Mesodermal cell (in vitro differentiated cells): Measurements from ENCODE around the gene PAX6.
A peak's percentile ranks its signal among the peaks of the same experiment; 100 is the strongest.

Experiments used
- H3K27ac ChIP-seq: 2 replicates; pipeline ENCODE4 v1.7.0; 2013; ENCODE audit warnings: mild to moderate bottlenecking, low read depth, low read length, moderate library complexity; ENCODE audit not compliant: severe bottlenecking
- H3K36me3 ChIP-seq: 2 replicates; pipeline ENCODE4 v1.7.1; 2013; ENCODE audit warnings: mild to moderate bottlenecking, low read length, moderate library complexity; ENCODE audit not compliant: control insufficient read depth, insufficient read depth
- H3K4me1 ChIP-seq: one replicate; pipeline ENCODE4 v1.7.1; 2013; ENCODE audit warnings: mild to moderate bottlenecking, low read length; ENCODE audit not compliant: insufficient read depth, control insufficient read depth, poor library complexity, severe bottlenecking
- H3K4me3 ChIP-seq: 2 replicates; pipeline ENCODE4 v1.7.0; 2013; ENCODE audit warnings: low read length, control low read depth, mild to moderate bottlenecking; ENCODE audit not compliant: insufficient read depth, poor library complexity, severe bottlenecking; ENCODE audit errors: extremely low read depth
- H3K9me3 ChIP-seq: 2 replicates; pipeline ENCODE4 v1.7.1; 2013; ENCODE audit warnings: mild to moderate bottlenecking, low read length, moderate library complexity; ENCODE audit not compliant: control insufficient read depth
- WGBS, 2 experiments: methylation state at CpG; one replicate each; pipeline ENCODE4 v1.1.5; 2013; ENCODE audit warnings: missing lambda C conversion rate in 2 of 2; ENCODE audit not compliant: insufficient coverage in 2 of 2; 5-methylcytosine and 5-hydroxymethylcytosine counted together

PAX6 gene

DNA sequence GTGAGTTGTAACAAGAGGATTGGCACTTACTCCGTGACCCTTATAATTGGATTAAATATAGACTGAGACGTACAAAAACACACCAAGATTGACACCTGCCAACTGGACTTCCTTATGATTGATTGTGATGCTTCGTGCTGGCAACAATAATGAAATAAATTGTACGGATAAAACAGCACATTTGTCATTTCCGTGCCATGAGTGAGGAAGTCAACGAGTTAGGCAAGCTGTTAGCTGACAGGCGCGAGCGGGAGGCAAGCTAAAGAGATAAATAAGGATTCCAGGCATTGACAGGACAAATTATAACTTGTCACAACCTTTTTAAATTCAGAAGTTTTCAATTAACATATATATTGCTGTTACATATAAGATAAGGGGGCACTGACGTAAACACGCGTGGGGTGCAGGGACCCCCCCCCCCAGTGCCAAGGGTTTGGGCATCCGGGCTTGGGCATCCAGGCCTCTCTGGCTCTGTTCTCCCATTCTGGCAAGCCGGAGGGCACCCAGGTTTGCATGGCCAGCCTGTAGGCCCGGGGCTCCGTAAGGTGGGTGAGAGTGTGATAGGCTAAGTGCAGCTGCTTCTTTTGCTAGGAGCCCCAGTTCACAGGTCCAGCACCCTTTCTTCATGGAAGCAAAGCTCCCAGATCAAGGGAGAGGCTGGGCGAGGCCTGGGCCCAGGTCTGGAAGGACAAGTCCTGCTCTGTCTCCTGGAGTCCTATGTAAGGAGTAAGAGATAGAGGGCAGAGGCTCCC, 11.2 kb upstream of the PAX6 start:
- Histone ChIP-seq H3K9me3 (no peaks in the 10 kb centered on the region), H3K4me1 (no peaks in the 10 kb centered on the region), H3K27ac (no peak overlapping the region), H3K4me3 (no peak overlapping the region), H3K36me3 (no peaks in the 10 kb centered on the region)
- whole genome bisulfite sequencing, 2 experiments, result 40 to 42% methylated on average over 9 to 10 of the region's 17 CpGs

DNA sequence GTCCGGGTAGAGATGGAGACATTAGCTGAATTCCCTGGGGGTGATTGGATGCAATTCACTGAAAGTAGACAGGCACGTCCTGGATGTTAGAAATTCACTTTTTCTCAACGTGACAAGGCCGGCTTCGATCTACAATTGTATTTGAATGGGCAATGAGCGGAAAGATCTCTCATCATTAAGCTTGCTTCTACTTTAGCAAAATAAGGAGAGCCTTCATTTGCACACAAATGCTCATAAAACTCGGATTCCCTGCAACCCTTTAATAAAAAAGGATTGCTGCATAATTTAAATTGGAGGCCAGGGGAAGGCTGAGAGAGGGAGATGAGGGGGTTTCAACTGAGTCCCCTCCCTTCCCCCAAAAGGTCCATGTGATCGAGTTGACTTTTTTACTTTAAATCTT, 10.6 kb upstream of the PAX6 start:
- no peak overlapping the region for H3K4me3 ChIP-seq
- no peaks in the 10 kb centered on the region for H3K36me3 ChIP-seq
- peaks cover 2% of the 10 kb centered on the region for H3K4me1 ChIP-seq
- no peaks in the 10 kb centered on the region for H3K9me3 ChIP-seq
- H3K27ac ChIP-seq, result no peak overlapping the region
- 0% methylated on average over 2 of the region's 8 CpGs; no CpG with 5 or more reads in 1 of the 2 experiments for WGBS, 2 experiments

DNA sequence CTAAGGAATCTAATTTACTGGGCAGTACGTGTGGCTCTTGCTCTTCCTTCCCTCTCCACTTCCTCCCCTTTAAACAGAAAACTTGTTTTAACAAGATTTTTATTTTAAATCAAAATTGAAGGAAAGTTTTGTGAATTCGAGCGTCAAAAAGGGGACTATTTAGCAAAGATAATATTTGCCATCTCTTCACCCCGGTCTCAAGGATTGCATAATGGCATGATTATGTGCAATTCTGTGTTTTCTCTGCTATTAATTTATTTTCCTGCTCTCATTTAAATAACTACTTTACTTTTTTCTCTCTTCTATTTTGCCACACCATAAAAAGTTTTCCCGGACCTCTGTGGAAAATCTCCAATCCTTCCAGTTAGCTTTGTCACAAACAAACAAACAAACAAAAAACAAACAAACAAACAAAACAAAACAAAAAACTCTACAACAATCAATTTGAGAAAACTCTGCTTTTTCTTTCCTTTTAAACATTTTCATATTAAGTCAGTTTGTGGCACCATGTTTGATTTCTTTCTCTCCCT, 10.2 kb upstream of the PAX6 start:
- no peak overlapping the region for H3K4me3 ChIP-seq
- H3K4me1 ChIP-seq, result peaks cover 4% of the 10 kb centered on the region
- H3K9me3 ChIP-seq, result no peaks in the 10 kb centered on the region
- WGBS, 2 experiments, result 20 to 22% methylated on average over 1 of the region's 5 CpGs
- H3K27ac ChIP-seq, result no peak overlapping the region
- H3K36me3 ChIP-seq, result no peaks in the 10 kb centered on the region

DNA sequence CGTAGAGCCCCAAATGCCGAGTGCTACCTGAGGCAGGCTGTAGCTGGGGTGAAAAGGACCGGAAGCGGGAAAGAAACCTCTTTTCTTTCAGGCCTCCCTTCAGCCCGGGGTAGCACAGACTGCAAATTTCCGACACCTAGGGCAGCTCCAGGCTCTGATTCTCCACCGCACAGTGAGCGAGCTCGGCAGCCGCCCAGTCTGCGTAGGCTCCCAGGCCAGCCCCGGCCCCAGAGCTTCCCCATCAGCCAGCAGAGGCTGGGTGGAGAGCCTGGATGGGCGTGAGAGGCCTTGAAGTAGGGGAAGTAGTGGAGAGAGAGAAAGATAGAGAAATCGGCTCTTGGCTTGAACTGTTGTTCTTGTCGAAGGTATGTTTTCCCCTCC, 9.3 kb upstream of the PAX6 start:
- H3K4me3 ChIP-seq, result no peak overlapping the region
- 0% methylated on average over 4 to 10 of the region's 15 CpGs for WGBS, 2 experiments
- H3K36me3 ChIP-seq, result no peaks in the 10 kb centered on the region
- H3K9me3 ChIP-seq, result no peaks in the 10 kb centered on the region
- no peak overlapping the region for H3K27ac ChIP-seq
- H3K4me1 ChIP-seq, result peaks cover 10% of the 10 kb centered on the region

DNA sequence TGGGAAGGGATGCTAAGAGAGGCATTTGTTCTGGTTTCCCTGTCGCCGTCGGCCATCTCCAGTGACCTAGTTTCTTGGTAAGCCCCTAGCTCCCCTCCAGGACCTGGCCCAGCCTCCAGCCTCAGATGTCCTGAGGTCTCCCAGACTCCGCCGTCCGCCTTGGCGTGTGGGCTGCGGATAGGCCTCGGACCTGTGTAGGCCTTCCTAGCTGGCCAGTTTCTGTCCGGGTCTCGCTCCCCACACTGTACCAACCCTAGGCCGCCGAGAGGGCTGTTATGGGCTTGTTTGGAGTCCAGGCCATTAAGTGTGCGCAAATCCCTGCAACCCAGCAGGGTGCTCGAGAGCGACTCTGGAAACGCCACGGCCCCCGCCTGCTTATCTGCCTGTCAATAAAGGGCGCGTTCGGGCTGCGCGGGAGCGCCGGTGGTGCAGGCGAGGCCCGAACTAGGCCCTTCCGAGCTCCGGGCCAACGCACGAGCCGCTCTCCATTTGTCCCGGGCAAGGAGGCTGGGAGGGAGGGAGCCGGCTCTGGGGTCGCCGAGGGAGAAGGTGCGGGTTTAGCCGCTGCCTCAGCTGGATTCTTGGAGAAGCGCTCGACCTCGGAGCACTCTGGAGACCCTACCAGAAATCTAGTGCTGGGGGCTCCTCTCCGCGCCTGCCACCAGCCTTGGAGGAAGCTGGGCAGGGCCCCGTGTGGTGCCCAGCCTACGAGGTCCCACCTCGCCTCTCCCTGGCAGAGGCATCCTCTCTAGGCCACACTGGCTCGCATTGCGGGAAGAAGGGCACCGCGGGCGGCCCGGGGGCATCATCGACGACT, 8.7 kb upstream of the PAX6 start:
- Histone ChIP-seq H3K9me3 (no peaks in the 10 kb centered on the region), H3K36me3 (no peaks in the 10 kb centered on the region), H3K4me3 (no peak overlapping the region), H3K4me1 (peaks cover 14% of the 10 kb centered on the region), H3K27ac (no peak overlapping the region)
- WGBS, 2 experiments, result 1 to 3% methylated on average over 47 to 49 of the region's 55 CpGs

DNA sequence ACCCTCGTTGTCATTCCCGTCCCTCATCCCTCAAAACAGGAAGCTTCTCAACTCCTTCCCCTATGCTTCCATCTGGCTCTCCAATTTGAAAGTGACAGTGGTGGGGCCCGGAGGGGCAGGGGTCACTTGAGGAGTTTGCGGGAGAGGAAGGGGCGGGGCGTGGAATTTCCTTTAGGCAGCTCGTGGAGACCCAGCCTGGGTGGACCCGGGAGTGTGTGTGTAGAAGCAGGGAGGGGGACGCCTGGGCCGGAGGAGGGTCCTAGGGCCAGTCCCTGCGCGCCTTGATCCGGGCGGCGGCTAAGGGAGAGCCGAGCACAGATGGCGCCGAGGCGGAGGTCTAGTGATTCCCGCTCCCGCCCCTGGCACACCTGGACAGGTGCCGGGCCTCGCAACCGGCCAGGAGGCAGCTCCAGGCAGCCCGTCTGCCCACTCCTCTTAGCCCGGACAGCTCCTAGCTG, 7.8 kb upstream of the PAX6 start:
- peaks cover 14% of the 10 kb centered on the region for H3K4me1 ChIP-seq
- H3K27ac ChIP-seq, result no peak overlapping the region
- no peaks in the 10 kb centered on the region for H3K36me3 ChIP-seq
- WGBS, 2 experiments, result 3 to 4% methylated on average over 17 to 22 of the region's 26 CpGs
- H3K9me3 ChIP-seq, result no peaks in the 10 kb centered on the region
- no peak overlapping the region for H3K4me3 ChIP-seq

DNA sequence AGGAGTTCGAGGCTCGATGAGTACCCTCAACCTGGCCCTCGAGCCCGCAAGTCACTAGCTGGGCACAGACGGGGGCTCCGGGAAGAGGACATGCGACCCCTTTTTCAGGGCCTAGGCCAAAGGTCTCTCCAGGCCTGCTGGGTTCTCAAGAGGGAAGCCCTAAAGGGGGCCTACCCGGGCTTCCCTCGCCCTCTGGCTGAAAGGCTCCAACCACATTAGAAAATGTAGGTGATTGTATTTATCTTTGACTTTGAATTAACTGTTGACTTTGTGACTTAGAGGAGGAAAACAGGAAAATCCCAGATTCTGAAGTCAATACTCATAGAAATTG, 7.3 kb upstream of the PAX6 start:
- Histone ChIP-seq H3K4me3 (no peak overlapping the region), H3K4me1 (peaks cover 17% of the 10 kb centered on the region)
- 5 to 7% methylated on average over 8 of the region's 9 CpGs for WGBS, 2 experiments

DNA sequence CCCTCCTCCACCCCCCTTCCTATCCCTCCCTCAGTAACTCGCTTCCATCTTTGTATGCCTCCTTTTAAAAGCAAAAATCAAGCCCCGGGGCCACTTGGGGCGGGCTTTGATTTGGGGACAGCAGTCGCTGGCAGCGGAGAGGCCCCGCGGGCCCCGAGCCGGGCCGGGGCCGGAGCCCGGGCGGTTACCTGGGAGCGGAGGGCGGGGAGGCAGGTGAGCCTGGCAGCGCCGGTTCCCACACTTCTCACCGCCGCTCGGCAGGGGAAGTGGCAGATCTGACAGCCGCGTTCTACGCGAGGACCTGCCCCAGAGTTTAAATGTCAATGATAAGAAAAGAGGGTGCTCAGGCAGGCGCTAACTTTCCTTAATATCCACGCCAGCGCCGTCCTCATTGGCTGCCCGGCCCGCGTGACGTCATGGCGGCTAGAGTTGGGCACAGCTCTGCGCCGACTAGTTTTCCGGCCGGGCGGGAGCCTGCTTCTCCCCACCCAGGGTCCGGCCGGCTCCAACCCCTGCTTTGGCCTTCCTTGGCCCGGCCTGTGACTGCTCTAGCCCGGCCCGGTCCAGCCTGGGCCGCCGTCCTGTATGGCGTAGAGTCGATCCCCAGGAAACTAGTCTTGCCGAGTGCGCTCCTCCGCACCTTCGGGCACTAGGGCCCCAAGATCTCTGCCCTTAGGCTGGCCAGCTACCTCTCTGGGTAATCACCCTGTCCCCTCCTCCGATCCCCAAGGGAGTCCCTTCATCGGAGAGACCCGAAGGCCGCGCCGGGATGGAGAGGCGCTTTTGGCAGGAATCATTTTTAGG, 6.7 kb upstream of the PAX6 start:
- Histone ChIP-seq H3K4me1 (peaks cover 23% of the 10 kb centered on the region), H3K36me3 (no peaks in the 10 kb centered on the region), H3K27ac (no peak overlapping the region), H3K9me3 (no peaks in the 10 kb centered on the region), H3K4me3 (peak overlapping the region; percentile 5)
- WGBS, 2 experiments, result 0% methylated on average over 45 to 55 of the region's 58 CpGs

More for the DNA sequence above, 7.3 kb upstream of the PAX6 start:
- no peak overlapping the region for H3K27ac ChIP-seq
- H3K36me3 ChIP-seq, result no peaks in the 10 kb centered on the region
- no peaks in the 10 kb centered on the region for H3K9me3 ChIP-seq

DNA sequence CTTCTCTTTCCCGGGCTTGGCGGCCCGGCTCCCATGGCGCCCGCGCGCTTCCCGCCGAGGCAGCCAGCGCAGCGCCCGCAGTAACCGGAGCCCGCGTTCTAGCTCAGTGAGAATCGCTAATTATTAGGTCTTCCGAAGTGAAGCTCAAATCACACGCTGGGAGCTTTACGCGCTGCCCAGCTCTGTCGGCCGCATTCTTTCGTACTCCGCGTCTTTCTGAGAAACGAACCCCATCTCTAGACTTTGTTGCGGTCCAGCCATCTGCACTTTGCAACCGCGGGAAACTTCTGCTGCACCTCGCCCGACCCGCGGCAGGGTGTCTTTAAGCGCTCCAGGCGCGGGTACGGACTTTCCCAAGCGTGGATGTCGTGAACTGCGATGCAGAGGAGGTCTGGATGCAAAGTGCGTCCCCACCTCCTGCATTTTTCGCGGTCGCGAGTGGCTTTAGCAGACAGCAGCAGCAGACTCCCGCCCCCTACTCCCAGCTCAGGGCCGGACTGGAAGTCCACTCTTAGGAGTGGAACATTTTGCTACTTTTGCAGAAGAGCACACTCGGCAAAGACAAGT, 6.0 kb upstream of the PAX6 start:
- peaks cover 29% of the 10 kb centered on the region for H3K4me1 ChIP-seq
- H3K27ac ChIP-seq, result no peak overlapping the region
- WGBS, 2 experiments, result 1% methylated on average over 45 to 47 of the region's 48 CpGs
- H3K9me3 ChIP-seq, result no peaks in the 10 kb centered on the region
- no peak overlapping the region for H3K4me3 ChIP-seq
- H3K36me3 ChIP-seq, result no peaks in the 10 kb centered on the region

DNA sequence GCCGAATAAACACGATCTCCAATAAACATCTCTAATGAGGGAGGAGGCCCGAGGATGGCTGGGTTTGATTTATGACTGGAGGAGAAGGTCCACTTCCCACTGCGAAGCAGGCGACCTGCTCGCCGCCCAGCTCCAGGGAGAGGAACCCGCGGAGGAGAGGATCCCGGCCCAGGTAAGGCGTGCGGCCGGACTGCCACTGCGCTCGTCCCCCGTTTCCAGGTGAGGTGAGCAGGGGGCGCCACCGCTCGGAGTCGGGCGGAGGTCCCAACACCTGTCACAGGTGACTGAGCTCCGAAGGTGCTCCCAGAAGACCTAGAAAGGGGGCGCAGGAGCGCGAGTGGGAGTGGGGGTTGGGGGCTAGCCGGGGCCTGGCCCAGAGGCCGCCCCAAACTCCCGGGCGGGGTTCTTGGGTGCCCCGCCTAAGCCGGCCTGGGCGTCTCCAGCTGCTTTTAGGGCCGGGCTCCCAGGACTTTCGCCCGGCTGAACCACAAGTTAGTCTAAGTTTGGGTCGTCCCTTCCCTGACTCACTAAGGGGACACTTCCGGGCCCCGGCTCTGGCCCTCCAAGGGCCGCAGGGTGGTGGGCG, 5.4 kb upstream of the PAX6 start:
- Histone ChIP-seq H3K4me1 (peaks cover 31% of the 10 kb centered on the region), H3K4me3 (no peak overlapping the region), H3K27ac (no peak overlapping the region), H3K9me3 (no peaks in the 10 kb centered on the region), H3K36me3 (no peaks in the 10 kb centered on the region)
- 1 to 2% methylated on average over 28 to 38 of the region's 40 CpGs for WGBS, 2 experiments
